AG08396 (cell line): Measurements from ENCODE around the gene MTOR.
A peak's percentile ranks its signal among the peaks of the same experiment; 100 is the strongest.

ENCODE experiments used
- DNase-seq: peaks from one replicate; pipeline ENCODE4 v3.0.0; 2012; ENCODE audit warnings: low spot score, mixed read lengths

MTOR gene

GRCh38 chr1:11150326-11150725, 112.0 kb downstream of the MTOR start:
- DNase-seq = no peak

DNA sequence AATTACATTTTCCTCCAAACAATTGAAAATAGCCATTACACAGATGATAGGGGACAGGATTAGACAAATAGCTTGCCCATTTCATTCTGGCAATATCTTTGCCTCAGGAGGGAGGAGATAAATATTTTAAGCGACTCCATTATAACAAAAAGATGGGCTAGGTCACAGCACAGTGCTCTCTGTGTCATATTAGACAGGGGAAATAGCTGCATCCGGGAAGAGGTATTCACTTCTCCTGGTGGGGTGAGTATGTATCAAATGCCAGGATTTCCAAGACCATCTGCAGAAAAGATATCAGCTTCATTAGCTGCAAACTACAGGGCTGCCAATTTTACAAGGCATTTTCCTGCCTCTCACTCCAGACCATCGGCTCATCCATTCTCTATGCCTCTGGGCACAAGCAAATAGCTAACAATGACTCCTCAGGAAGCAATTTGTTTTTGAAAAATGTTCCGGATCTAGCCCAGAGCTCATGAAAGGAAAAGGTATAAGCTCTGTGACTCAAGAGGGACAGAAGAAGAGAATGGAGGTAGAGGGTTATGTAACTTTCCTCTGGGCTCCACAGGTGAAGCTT, 115.1 kb downstream of the MTOR start:
- DNase-seq = no peak

DNA sequence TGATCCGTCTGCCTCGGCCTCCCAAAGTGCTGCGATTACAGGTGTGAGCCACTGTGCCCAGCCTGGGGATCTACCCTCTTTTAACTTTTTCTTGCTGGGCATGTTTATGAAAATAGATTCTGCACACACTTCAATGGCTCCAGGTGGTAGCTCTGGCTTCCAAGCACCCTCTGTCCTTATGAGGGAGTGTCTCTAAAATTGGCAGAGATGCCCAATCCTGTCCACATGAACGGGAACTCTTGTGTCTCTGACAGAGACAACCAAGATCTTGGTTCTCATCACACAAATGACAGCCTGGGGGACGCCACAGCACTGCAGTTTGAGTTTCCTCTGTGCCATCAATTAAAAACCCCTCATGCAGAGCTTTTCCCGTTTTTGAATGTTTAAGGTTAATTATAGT, 116.6 kb downstream of the MTOR start:
- no peak for DNase-seq

GRCh38 chr1:11144570-11145256, 117.6 kb downstream of the MTOR start:
- DNase-seq = no peak

DNA sequence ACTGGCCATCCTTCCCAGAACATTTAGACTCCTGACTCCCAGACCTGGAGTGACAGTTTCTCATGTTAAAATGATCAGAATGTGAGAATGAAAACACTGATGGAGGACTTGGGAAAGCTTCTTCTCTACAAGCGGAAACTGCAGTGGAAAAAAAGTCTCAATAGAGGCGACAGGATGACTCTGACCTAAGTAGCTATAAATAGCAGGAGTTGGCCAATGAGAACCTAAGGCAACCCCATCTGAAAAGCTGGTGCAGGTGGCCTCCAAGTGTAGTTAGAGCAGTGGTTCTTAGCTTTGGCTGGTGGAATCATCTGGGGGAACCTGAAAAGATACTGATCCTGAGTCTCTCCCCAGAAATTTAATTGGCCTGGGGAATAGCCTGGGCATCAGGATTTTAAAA, 118.4 kb downstream of the MTOR start:
- DNase-seq = no peak

DNA sequence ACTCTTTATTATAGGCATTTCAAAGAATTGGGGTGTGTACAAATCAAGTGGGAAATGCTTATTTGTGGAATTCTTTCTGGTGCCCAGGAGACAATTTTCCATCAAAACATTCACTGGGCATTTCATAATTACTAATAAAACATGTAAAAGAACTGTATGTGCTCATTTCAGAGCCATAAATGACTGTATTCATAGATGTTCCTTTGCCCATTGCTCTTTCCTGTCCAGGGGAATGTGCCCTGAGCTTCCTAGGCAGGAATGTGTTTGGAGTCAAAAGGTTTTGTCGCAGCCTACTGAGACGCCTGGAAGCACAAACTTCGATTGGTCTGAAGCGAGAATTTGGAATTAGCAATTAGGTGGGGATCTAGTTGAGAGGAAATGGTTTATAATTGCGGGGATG, 119.0 kb downstream of the MTOR start:
- no peak for DNase-seq

DNA sequence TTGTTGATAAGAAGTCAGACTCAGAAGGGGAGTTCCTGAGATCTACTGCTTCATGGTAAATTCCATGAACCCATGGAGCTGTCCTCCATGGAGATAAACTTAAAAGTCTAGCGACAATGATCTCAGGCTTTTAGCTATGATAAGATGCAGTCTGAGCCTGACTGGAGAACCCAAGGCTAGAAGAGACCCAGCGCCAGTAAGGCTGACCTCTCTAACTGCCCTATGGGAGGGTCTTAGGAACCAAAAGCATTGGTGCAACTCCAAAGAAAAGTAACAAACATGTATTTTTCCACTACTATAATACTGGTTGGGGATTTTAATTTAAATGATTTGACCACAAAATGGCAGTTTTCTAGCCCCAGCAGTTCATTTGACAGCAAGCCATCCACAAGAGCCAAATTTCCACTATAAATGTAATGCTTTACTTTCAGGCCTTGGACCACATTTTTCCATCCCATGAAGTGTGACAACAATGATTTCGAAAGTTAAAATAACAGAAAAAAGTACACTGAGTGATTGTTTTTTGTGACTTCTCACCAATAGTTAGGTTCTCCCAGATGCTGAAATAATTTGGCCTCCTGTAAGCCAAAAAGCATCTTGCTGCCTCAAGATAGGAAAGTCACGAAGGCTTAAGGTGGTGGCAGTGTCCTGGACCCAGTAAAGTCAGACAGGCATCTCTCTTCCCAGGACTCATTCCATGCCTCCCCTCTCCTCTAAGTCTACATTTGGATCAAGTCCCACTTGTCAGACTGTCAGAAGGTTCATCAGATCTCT, 119.5 kb downstream of the MTOR start:
- DNase-seq = no peak

DNA sequence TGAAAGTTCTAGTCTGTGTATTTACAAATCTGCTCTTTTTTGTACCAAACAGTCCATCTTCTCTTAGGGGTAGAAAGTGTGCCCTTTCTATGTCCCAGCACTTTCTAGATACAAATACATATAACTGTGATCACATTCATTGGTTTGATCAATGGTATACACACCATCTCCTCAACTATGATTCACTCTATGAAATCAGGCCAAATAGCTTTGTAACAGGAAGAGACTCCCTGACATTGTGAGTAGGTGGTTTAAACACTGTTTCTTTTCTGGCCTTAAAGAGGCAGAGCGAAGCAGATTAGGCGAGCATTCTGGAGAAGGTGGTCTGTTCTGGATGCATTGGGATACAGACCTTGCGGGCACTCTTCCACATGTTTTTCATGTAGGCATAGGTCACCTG, 123.4 kb downstream of the MTOR start:
- peak; percentile 62 for DNase-seq

DNA sequence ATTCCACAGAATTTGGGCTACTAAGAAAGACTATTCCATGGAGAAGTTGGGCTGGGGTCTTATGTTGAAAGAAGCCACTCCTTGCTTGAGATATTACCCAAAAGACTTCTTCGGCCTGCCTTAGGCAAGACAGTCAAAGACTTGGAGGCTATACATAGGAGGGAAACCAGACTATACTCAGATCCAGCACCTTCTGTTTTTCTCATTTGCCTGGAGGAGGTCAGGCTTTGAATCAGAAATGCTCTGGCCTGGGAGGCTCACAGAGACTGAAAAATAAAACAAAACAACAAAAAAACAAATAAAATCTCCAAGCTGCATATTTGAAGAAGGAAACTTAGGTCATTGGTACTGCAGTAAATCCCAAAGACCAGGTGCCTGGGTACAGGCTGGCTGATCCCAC, 124.3 kb downstream of the MTOR start:
- no peak for DNase-seq

GRCh38 chr1:11134898-11135266, 127.5 kb downstream of the MTOR start:
- DNase-seq = peak; percentile 59

GRCh38 chr1:11134251-11134897, 128.0 kb downstream of the MTOR start:
- peak; percentile 42 for DNase-seq

DNA sequence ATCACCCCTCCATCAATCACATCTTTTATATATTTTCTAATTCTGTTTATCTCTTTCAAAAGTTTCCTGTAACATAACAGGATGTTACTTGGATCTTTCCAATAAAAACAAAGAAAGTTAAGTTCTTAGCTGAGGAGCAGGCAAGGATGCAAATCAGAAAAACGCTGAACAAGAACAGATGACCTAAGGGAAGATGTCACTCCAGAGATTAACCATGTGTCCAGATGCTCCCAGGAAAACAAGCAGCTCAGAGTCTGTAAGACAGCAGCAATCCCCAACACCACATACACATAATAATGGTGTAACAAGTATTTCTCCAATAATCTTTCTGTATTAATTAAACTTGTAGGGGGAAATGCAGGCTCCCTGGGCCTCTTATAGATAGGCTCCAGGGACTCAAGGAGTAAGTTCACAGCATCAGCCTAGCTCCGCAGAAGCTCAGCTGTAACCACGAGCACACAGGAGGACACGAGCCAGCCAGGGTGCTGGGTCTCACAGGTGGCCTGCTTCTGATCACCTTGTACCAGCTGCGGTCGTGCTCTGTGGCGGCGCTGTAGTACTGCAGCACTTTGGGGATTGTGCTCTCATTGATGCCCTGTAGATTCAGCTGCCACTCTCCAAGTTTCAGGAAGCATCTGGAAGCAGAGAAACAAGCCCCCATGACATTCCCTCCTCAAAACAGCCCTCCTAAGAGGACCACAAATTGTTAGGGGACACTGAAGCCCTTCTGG, 129.6 kb downstream of the MTOR start:
- no peak for DNase-seq

DNA sequence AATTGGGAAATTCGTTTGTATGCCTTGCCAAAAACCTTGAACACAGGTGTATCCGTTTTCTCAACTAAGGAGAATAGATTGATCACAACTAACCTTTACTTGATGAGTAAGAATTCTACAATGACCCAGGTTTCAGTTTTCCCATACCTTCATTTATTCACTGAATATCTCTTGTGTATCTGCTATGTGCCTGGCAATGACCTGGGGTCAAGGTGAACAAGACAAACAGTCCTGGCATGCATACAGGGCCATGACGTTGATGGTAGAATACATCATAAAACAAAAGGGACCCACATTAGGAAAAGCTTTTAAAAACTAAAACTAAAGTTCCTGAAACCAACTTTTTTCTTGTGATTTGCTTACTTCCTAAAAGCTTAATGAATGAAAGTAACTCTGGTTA, 130.5 kb downstream of the MTOR start:
- no peak for DNase-seq

- no peak for DNase-seq
Measured at GRCh38 chr1:11130406-11130805, 131.9 kb downstream of the MTOR start.

DNA sequence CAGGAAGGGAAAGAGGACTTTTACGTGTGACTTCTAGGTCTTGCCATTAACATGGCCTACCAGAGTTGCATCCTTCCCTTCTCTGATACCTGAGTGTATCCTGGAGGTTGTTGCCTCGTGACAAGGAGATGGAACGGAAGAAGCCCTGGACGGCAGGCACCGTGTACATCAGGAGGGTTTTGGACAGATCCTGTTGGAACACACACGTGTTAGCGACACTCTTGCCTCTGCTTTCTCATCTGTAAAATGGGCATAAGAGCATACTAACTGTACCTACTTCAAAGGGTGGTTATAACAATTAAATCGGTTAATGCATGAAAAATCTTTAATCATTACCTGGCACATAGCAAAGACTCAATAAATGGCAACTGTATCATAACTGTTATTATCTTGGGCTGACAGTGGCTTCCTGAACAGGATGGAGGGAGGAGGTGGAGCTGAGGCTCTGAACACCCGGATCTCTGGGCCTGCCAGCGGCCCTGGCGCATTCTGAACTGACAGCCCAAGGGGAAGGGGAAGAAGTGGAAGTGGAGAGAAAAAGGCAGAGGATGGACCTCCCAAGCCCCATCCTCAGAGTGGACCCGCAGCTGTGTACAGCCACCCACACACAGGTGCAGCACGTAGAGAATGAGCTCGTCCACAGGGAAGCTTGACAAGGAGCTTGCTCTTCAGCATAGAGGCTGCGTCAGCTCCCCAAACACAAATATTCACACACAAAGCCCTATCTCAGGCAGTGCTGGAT, 132.5 kb downstream of the MTOR start:
- no peak for DNase-seq

GRCh38 chr1:11126569-11126968, 135.8 kb downstream of the MTOR start:
- no peak for DNase-seq

DNA sequence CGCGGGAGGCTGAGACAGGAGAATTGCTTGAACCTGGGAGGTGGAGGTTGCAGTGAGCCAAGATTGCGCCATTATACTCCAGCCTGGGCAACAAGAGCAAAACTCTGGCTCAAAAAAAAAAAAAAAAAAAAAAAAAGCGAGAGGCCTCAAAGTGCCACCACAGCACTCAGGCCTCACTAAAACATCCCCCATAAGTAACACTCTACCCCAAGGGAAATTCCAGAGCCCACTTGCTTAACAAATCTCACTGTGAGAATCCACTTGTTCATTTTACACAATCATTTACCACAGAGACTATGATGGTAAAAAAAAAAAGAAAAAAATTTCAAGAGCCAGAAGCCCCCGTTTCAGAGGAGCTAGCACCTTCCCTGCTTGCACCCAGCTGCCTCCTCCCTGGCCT, 136.4 kb downstream of the MTOR start:
- DNase-seq = no peak

GRCh38 chr1:11124965-11125364, 137.4 kb downstream of the MTOR start:
- no peak for DNase-seq

GRCh38 chr1:11116318-11116717, 146.0 kb downstream of the MTOR start:
- DNase-seq = no peak

DNA sequence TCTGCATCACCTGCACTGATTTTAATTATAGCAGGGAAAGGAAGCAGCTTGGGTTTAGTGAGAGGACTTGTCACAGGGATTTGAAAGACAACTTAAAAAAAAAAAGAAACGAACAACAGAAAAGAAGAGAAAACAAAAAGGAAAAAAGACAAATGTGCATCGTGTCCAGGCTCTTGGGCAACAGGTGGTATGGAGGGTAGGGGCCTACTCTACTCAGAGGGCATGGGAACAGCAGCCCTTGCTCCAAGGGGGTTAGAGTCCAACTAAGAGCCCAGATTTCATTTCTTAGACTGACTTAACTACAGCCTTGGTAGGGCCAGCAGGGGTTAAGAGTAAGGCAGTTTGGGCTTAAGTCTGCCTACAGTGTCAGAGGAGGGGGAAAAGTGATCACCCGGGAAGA, 147.4 kb downstream of the MTOR start:
- no peak for DNase-seq

DNA sequence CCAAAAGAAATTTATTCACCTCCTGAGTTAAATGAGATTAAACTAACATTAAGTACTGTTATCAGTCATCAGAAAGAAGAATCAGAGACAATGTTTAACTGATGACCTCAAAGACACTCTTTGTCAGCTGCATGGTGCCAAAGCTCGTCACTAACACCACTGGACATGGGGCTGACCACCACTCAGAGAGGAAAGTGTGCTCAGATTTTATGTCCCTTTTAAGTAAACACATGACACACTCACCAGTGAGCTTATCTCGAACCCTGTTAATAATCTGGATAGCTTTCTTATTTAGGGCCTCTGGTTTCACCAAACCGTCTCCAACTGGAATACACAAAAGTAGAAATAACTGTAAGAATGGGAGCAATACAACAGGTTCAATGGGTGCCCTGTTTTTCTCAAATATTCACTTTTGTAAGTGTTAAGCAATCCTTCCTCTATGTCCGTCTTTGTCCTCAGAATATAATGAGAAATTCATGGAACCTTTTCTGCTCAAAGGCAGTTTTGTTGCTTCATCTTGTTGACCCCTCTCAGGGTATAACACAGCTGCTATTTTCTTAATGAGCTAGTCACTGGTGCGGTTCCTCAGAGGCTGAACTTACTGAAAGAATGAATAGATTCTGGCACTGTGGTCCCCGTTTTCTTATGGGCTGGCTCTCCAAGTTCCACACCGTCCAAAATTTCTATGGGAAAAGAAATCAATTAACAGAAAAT, 153.1 kb downstream of the MTOR start:
- no peak for DNase-seq
